Gastrocnemius medialis (tissue), 4 donors: ENCODE results near the gene PROSER3. TPM values are rescaled to one million over a fixed set of nuclear protein-coding genes. Genes with fewer than 3 reads are reported as not detected.

ENCODE experiments used
- ATAC-seq, 2 donors: fragments of 150-250 bp; one replicate each; pipeline ENCODE4 v1.9.1; 2016
- DNase-seq, 2 donors: peaks; one replicate each; pipeline ENCODE4 v3.0.0-alpha.2; 2019
- H3K27ac ChIP-seq, 4 donors: fragments of 200-600 bp; sonication (generic); 1 replicate in 1 of 4; 2 replicates in 3 of 4; pipeline ENCODE4 v1.5.1; 2016 to 2018; ENCODE audit warnings: mild to moderate bottlenecking in 2 of 4, moderate library complexity in 1 of 4
- H3K27me3 ChIP-seq, 3 donors: fragments of 200-600 bp; sonication (generic) in 2 of 3; 1 replicate in 1 of 3; 2 replicates in 2 of 3; pipeline versions ENCODE4 v1.5.1 to v1.6.0; 2016 to 2019; ENCODE audit warnings: mild to moderate bottlenecking in 1 of 3, moderate library complexity in 1 of 3
- H3K36me3 ChIP-seq, 2 donors: fragments of 200-600 bp; sonication (generic) in 1 of 2; one replicate each; pipeline ENCODE4 v1.5.1; 2017 to 2018
- H3K4me1 ChIP-seq, 2 donors: fragments of 200-600 bp; sonication (generic) in 1 of 2; one replicate each; pipeline ENCODE4 v1.5.1; 2016 to 2017; ENCODE audit warnings: mild to moderate bottlenecking in 2 of 2
- H3K4me3 ChIP-seq, 4 donors: fragments of 200-600 bp; sonication (generic) in 3 of 4; 1 replicate in 1 of 4; 2 replicates in 3 of 4; pipeline ENCODE4 v1.5.1; 2016 to 2019; ENCODE audit warnings: mild to moderate bottlenecking in 2 of 4
- H3K9me3 ChIP-seq, 3 donors: fragments of 200-600 bp; sonication (generic) in 2 of 3; 1 replicate in 1 of 3; 2 replicates in 2 of 3; pipeline ENCODE4 v1.5.1; 2016 to 2019
- CTCF ChIP-seq, 5 experiments: fragments of 450-650 bp in 3 of 5; fragments of 200-600 bp in 2 of 5; sonication (generic) in 2 of 5; IDR thresholded peaks in 4 of 5; conservative IDR thresholded peaks in 1 of 5; 1 replicate in 4 of 5; 2 replicates in 1 of 5; pipeline ENCODE4 v1.5.1; 2016 to 2019; ENCODE audit warnings: antibody characterized with exemption in 5 of 5, mild to moderate bottlenecking in 3 of 5, moderate library complexity in 3 of 5
- POLR2A ChIP-seq, 2 donors: fragments of 450-650 bp; IDR thresholded peaks; one replicate each; pipeline ENCODE4 v1.6.1; 2017; ENCODE audit warnings: antibody characterized with exemption in 2 of 2, mild to moderate bottlenecking in 2 of 2, moderate library complexity in 2 of 2
- in situ Hi-C, 4 donors: fragments of 200-750 bp; cut with MboI; loops; one replicate each; pipeline versions ENCODE4 v1.15.0 to v1.8.0; 2017; ENCODE audit warnings: low sequenced_read_pairs in 4 of 4
- intact Hi-C: fragments of 100-400 bp; cut with DNase I; formaldehyde crosslinking; loops from one replicate; pipeline ENCODE4 v1.15.1; 2023; ENCODE audit warnings: low total_unique reads
- total RNA-seq, 4 donors: library from RNA; depleted of rRNA; stranded (reverse); fragments of >200 nt; gene quantifications; one replicate each; pipeline versions ENCODE4 v1.1.0 to v1.2.3, GENCODE V29; 2016

PROSER3 gene
- total RNA-seq, 4 donors from 2014 or later = 0.63 to 4.3 (median 3.0) TPM

- no peak for ATAC-seq
Measured at GRCh38 chr19:35779033-35779432, 21.1 kb downstream of the PROSER3 start.

DNA sequence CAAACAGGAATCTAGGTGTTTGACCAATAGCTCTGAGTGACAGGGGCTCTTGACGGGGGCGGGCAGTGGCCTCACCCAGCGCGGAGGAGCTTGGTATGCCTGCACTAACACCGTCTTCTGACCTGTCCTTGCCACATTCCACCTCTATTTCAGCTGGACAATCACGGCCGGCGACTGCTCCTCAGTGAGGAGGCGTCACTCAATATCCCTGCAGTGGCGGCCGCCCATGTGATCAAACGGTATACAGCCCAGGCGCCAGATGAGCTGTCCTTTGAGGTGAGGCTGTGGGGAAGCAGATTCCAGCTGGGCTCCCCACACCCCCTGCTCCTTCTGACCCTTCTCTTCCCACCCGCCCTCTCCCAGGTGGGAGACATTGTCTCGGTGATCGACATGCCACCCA is 22.1 kb downstream of the PROSER3 start:
- no peak for DNase-seq
- H3K4me1 ChIP-seq = peaks cover 0 to 4% of the 10 kb centered on the region in 2 donors
- H3K27me3 ChIP-seq = no peaks in the 10 kb centered on the region
- in situ Hi-C loops = no loop called here
- H3K9me3 ChIP-seq = no peaks in the 10 kb centered on the region
- no peak overlapping the region for H3K4me3 ChIP-seq
- no peak overlapping the region for H3K27ac ChIP-seq
- no peak for ATAC-seq
- intact Hi-C loops = no loop called here
- peaks cover 0 to 17% of the 10 kb centered on the region in 2 donors for H3K36me3 ChIP-seq
- no peak for TF ChIP-seq POLR2A (IDR thresholded peaks at IDR 0.05)
- TF ChIP-seq CTCF (IDR thresholded peaks at IDR 0.05 in 4 of 5, conservative IDR thresholded peaks at IDR 0.05 in 1 of 5) = no peak

More at GRCh38 chr19:35779033-35779432, 21.1 kb downstream of the PROSER3 start:
- Histone ChIP-seq H3K4me3 (no peak overlapping the region), H3K27me3 (no peaks in the 10 kb centered on the region), H3K4me1 (peaks cover 4 to 5% of the 10 kb centered on the region in 2 donors), H3K36me3 (peaks cover 0 to 17% of the 10 kb centered on the region in 2 donors), H3K9me3 (no peaks in the 10 kb centered on the region), H3K27ac (no peak overlapping the region)
- intact Hi-C loops (loop anchor here (5.0 to 10.0 kb wide), 2 partner anchors 67 to 216 kb away; partner anchors contain the start of gene SDHAF1), in situ Hi-C loops (no loop called here)
- TF ChIP-seq CTCF (IDR thresholded peaks at IDR 0.05 in 4 of 5, conservative IDR thresholded peaks at IDR 0.05 in 1 of 5) = no peak
- DNase-seq = no peak

GRCh38 chr19:35780717-35781116 is 22.7 kb downstream of the PROSER3 start:
- peaks cover 0 to 4% of the 10 kb centered on the region in 2 donors for H3K4me1 ChIP-seq
- H3K36me3 ChIP-seq = peaks cover 0 to 17% of the 10 kb centered on the region in 2 donors
- in situ Hi-C loops = no loop called here
- no peaks in the 10 kb centered on the region for H3K27me3 ChIP-seq
- H3K27ac ChIP-seq = no peak overlapping the region
- ATAC-seq = no peak
- H3K9me3 ChIP-seq = no peaks in the 10 kb centered on the region
- TF ChIP-seq CTCF (IDR thresholded peaks at IDR 0.05 in 4 of 5, conservative IDR thresholded peaks at IDR 0.05 in 1 of 5) (no peak), POLR2A (IDR thresholded peaks at IDR 0.05) (no peak)
- no peak for DNase-seq
- no peak overlapping the region for H3K4me3 ChIP-seq
- intact Hi-C loops = no loop called here

GRCh38 chr19:35781650-35782049 is 23.7 kb downstream of the PROSER3 start:
- TF ChIP-seq POLR2A (IDR thresholded peaks at IDR 0.05) (no peak), CTCF (IDR thresholded peaks at IDR 0.05 in 4 of 5, conservative IDR thresholded peaks at IDR 0.05 in 1 of 5) (no peak)
- no peaks in the 10 kb centered on the region for H3K4me1 ChIP-seq
- no peak for DNase-seq
- H3K36me3 ChIP-seq = peaks cover 0 to 17% of the 10 kb centered on the region in 2 donors
- ATAC-seq = no peak
- no peak overlapping the region for H3K27ac ChIP-seq
- intact Hi-C loops (no loop called here), in situ Hi-C loops (no loop called here)
- H3K27me3 ChIP-seq = no peaks in the 10 kb centered on the region
- H3K9me3 ChIP-seq = no peaks in the 10 kb centered on the region
- H3K4me3 ChIP-seq = no peak overlapping the region

DNA sequence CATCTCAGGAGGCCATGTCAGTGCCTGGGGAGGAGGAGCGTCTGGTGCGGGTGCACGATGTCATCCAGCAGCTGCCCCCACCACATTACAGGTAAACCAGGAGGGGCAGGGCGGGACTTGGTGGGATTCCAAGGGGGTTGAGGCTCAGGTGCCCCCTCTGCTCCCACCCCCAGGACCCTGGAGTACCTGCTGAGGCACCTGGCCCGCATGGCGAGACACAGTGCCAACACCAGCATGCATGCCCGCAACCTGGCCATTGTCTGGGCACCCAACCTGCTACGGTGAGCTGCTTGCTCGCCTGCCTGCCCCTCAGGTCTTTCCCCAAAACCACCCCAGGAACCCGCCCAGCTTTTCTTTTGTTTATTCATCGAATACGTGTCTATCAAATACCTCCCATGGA is 24.6 kb downstream of the PROSER3 start:
- DNase-seq (no peak), ATAC-seq (no peak)
- Histone ChIP-seq H3K4me3 (no peak overlapping the region), H3K9me3 (no peaks in the 10 kb centered on the region), H3K4me1 (no peaks in the 10 kb centered on the region), H3K27ac (no peak overlapping the region), H3K27me3 (no peaks in the 10 kb centered on the region), H3K36me3 (peaks cover 0 to 17% of the 10 kb centered on the region in 2 donors)
- TF ChIP-seq POLR2A (IDR thresholded peaks at IDR 0.05) (no peak), CTCF (IDR thresholded peaks at IDR 0.05 in 4 of 5, conservative IDR thresholded peaks at IDR 0.05 in 1 of 5) (no peak)
- intact Hi-C loops = no loop called here
- in situ Hi-C loops = no loop called here
